ENCODE results near the gene MEGF11. TPM values are rescaled to one million over a fixed set of nuclear protein-coding genes. Genes with fewer than 3 reads are reported as not detected.

MEGF11 gene
- total and polyA plus RNA-seq, 2 donors = 0.11 to 0.13 TPM

Small RNAs within 50 kb of the gene (small RNA-seq; reads per million reads assigned to genes)
- gene MIR4311 = not detected

Other genes with a start within 250 kb of the MEGF11 start
- 53.1 TPM for gene DIS3L, start 39.8 kb upstream of the MEGF11 start, total RNA-seq
- gene DIS3L, start 39.8 kb upstream of the MEGF11 start, polyA plus RNA-seq = 22.6 TPM
- 13.5 TPM for gene TIPIN, start 102.9 kb upstream of the MEGF11 start, total RNA-seq
- gene TIPIN, start 102.9 kb upstream of the MEGF11 start, polyA plus RNA-seq = 3.7 TPM
- 17.8 TPM for gene MAP2K1, start 133.2 kb upstream of the MEGF11 start, total RNA-seq
- 44.1 TPM for gene MAP2K1, start 133.2 kb upstream of the MEGF11 start, polyA plus RNA-seq
- gene SNAPC5, start 244.0 kb upstream of the MEGF11 start, total RNA-seq = 11.1 TPM
- 46.2 TPM for gene SNAPC5, start 244.0 kb upstream of the MEGF11 start, polyA plus RNA-seq